Measurements from ENCODE around the gene KCNIP3.
"Not testable (repeated sequence)": the region's sequence is repeated elsewhere in the genome, so short reads cannot be mapped to it uniquely, and the experiment has no call there.

The KCNIP3 gene

GRCh38 chr2:95267458-95268210 is 29.5 kb upstream of the KCNIP3 start:
- DNase-seq (ENCODE audit: insufficient read length, low spot score) (no peak), FAIRE-seq (no peak)
- no peak for TF ChIP-seq POLR2AphosphoS5 (IDR thresholded peaks at IDR 0.05; ENCODE audit: low read depth, low read length)
- TF ChIP-seq POLR2A (IDR thresholded peaks at IDR 0.05; ENCODE audit: low read depth, low read length): no peak
- no peak for TF ChIP-seq POU2F2 (IDR thresholded peaks at IDR 0.05; ENCODE audit: low read depth, low read length)

GRCh38 chr2:95268211-95269035 is 28.7 kb upstream of the KCNIP3 start:
- no peak for TF ChIP-seq POU2F2 (IDR thresholded peaks at IDR 0.05; ENCODE audit: low read depth, low read length)
- no peak for TF ChIP-seq TAF1 (IDR thresholded peaks at IDR 0.05; ENCODE audit: low read depth, low read length)
- no peak for TF ChIP-seq PAX5 (IDR thresholded peaks at IDR 0.05; ENCODE audit: insufficient read depth, low read length, severe bottlenecking)
- TF ChIP-seq POLR2AphosphoS5 (IDR thresholded peaks at IDR 0.05; ENCODE audit: low read depth, low read length): no peak
- TF ChIP-seq SPI1 (IDR thresholded peaks at IDR 0.05; ENCODE audit: low read depth, low read length): no peak
- TF ChIP-seq POLR2A (IDR thresholded peaks at IDR 0.05; ENCODE audit: low read depth, low read length): no peak
- DNase-seq (ENCODE audit: insufficient read length, low spot score) (no peak), FAIRE-seq (no peak)

GRCh38 chr2:95269036-95269680 is 28.0 kb upstream of the KCNIP3 start:
- FAIRE-seq (no peak), DNase-seq (ENCODE audit: insufficient read length, low spot score) (no peak)
- TF ChIP-seq PAX5 (IDR thresholded peaks at IDR 0.05; ENCODE audit: insufficient read depth, low read length, severe bottlenecking): no peak
- TF ChIP-seq SPI1 (IDR thresholded peaks at IDR 0.05; ENCODE audit: low read depth, low read length): no peak
- no peak for TF ChIP-seq POU2F2 (IDR thresholded peaks at IDR 0.05; ENCODE audit: low read depth, low read length)
- no peak for TF ChIP-seq TAF1 (IDR thresholded peaks at IDR 0.05; ENCODE audit: low read depth, low read length)
- TF ChIP-seq POLR2AphosphoS5 (IDR thresholded peaks at IDR 0.05; ENCODE audit: low read depth, low read length): no peak
- no peak for TF ChIP-seq POLR2A (IDR thresholded peaks at IDR 0.05; ENCODE audit: low read depth, low read length)

- not testable (repeated sequence) for FAIRE-seq
Observed at GRCh38 chr2:95269745-95270144, 27.4 kb upstream of the KCNIP3 start.

GRCh38 chr2:95270541-95271081 is 26.5 kb upstream of the KCNIP3 start:
- no peak for DNase-seq (ENCODE audit: insufficient read length, low spot score)
- FAIRE-seq: no peak
- TF ChIP-seq POLR2A (IDR thresholded peaks at IDR 0.05; ENCODE audit: low read depth, low read length) (no peak), POU2F2 (IDR thresholded peaks at IDR 0.05; ENCODE audit: low read depth, low read length) (no peak), SPI1 (IDR thresholded peaks at IDR 0.05; ENCODE audit: low read depth, low read length) (no peak), TAF1 (IDR thresholded peaks at IDR 0.05; ENCODE audit: low read depth, low read length) (no peak), POLR2AphosphoS5 (IDR thresholded peaks at IDR 0.05; ENCODE audit: low read depth, low read length) (no peak), PAX5 (IDR thresholded peaks at IDR 0.05; ENCODE audit: insufficient read depth, low read length, severe bottlenecking) (no peak)

More at GRCh38 chr2:95269745-95270144, 27.4 kb upstream of the KCNIP3 start:
- DNase-seq (ENCODE audit: insufficient read length, low spot score): not testable (repeated sequence)

- DNase-seq (ENCODE audit: insufficient read length, low spot score) (no peak), FAIRE-seq (no peak)
- no peak for TF ChIP-seq PAX5 (IDR thresholded peaks at IDR 0.05; ENCODE audit: insufficient read depth, low read length, severe bottlenecking)
- no peak for TF ChIP-seq POU2F2 (IDR thresholded peaks at IDR 0.05; ENCODE audit: low read depth, low read length)
- no peak for TF ChIP-seq SPI1 (IDR thresholded peaks at IDR 0.05; ENCODE audit: low read depth, low read length)
- no peak for TF ChIP-seq POLR2A (IDR thresholded peaks at IDR 0.05; ENCODE audit: low read depth, low read length)
- TF ChIP-seq POLR2AphosphoS5 (IDR thresholded peaks at IDR 0.05; ENCODE audit: low read depth, low read length): no peak
- TF ChIP-seq TAF1 (IDR thresholded peaks at IDR 0.05; ENCODE audit: low read depth, low read length): no peak
Observed at GRCh38 chr2:95271381-95271971, 25.7 kb upstream of the KCNIP3 start.

- no peak for DNase-seq (ENCODE audit: insufficient read length, low spot score)
- no peak for TF ChIP-seq POLR2A (IDR thresholded peaks at IDR 0.05; ENCODE audit: low read depth, low read length)
- TF ChIP-seq POU2F2 (IDR thresholded peaks at IDR 0.05; ENCODE audit: low read depth, low read length): no peak
- no peak for TF ChIP-seq POLR2AphosphoS5 (IDR thresholded peaks at IDR 0.05; ENCODE audit: low read depth, low read length)
- TF ChIP-seq PAX5 (IDR thresholded peaks at IDR 0.05; ENCODE audit: insufficient read depth, low read length, severe bottlenecking): no peak
- FAIRE-seq: no peak
Observed at GRCh38 chr2:95272299-95272751, 24.8 kb upstream of the KCNIP3 start.

GRCh38 chr2:95272781-95273180 is 24.4 kb upstream of the KCNIP3 start:
- DNase-seq (ENCODE audit: insufficient read length, low spot score) (no peak), FAIRE-seq (no peak)
- TF ChIP-seq PAX5 (IDR thresholded peaks at IDR 0.05; ENCODE audit: insufficient read depth, low read length, severe bottlenecking) (no peak), POLR2A (IDR thresholded peaks at IDR 0.05; ENCODE audit: low read depth, low read length) (no peak), POU2F2 (IDR thresholded peaks at IDR 0.05; ENCODE audit: low read depth, low read length) (no peak), SPI1 (IDR thresholded peaks at IDR 0.05; ENCODE audit: low read depth, low read length) (no peak), POLR2AphosphoS5 (IDR thresholded peaks at IDR 0.05; ENCODE audit: low read depth, low read length) (no peak), TAF1 (IDR thresholded peaks at IDR 0.05; ENCODE audit: low read depth, low read length) (no peak)
